Tibial artery (tissue), 4 donors: ENCODE data around the gene SLC27A5.

Experiments
- DNase-seq, 2 donors: peaks; one replicate each; pipeline ENCODE4 v3.0.0-alpha.2; 2019
- H3K27ac ChIP-seq, 2 donors: fragments of 200-600 bp; sonication (generic) in 1 of 2; 1 replicate in 1 of 2; 2 replicates in 1 of 2; pipeline ENCODE4 v1.5.1; 2018 to 2019; ENCODE audit warnings: mild to moderate bottlenecking in 1 of 2
- H3K27me3 ChIP-seq, 2 donors: fragments of 200-600 bp; sonication (generic) in 1 of 2; one replicate each; pipeline versions ENCODE4 v1.5.1 to v1.6.0; 2016 to 2019
- H3K36me3 ChIP-seq, 3 donors: fragments of 200-600 bp; sonication (generic) in 2 of 3; one replicate each; pipeline ENCODE4 v1.5.1; 2016 to 2019; ENCODE audit warnings: mild to moderate bottlenecking in 2 of 3
- H3K4me1 ChIP-seq, 4 donors: fragments of 200-600 bp; sonication (generic) in 2 of 4; 1 replicate in 3 of 4; 2 replicates in 1 of 4; pipeline ENCODE4 v1.5.1; 2016 to 2019
- H3K4me3 ChIP-seq, 2 donors: fragments of 200-600 bp; sonication (generic) in 1 of 2; 1 replicate in 1 of 2; 2 replicates in 1 of 2; pipeline ENCODE4 v1.5.1; 2018 to 2019; ENCODE audit warnings: mild to moderate bottlenecking in 2 of 2
- H3K9me3 ChIP-seq, 3 donors: fragments of 200-600 bp; sonication (generic) in 1 of 3; one replicate each; pipeline ENCODE4 v1.5.1; 2016 to 2019
- CTCF ChIP-seq, 2 experiments: fragments of 200-600 bp in 1 of 2; fragments of 450-650 bp in 1 of 2; IDR thresholded peaks; one replicate each; pipeline ENCODE4 v1.5.1; 2017 to 2019; ENCODE audit warnings: antibody characterized with exemption in 2 of 2, mild to moderate bottlenecking in 1 of 2, moderate library complexity in 1 of 2
- intact Hi-C: fragments of 100-400 bp; cut with DNase I; formaldehyde crosslinking; loops from one replicate; pipeline ENCODE4 v1.15.0; 2023; ENCODE audit warnings: low total_unique reads

Gene SLC27A5

GRCh38 chr19:58516964-58517833, 5.4 kb upstream of the SLC27A5 start:
- peaks cover 16 to 64% (median 45%) of the 10 kb centered on the region in 4 donors for H3K4me1 ChIP-seq
- H3K4me3 ChIP-seq: no peak overlapping the region
- H3K27me3 ChIP-seq: no peaks in the 10 kb centered on the region
- no peak for DNase-seq
- H3K27ac ChIP-seq: no peak overlapping the region
- H3K9me3 ChIP-seq: no peaks in the 10 kb centered on the region
- peaks cover 15 to 25% (median 17%) of the 10 kb centered on the region in 3 donors for H3K36me3 ChIP-seq
- intact Hi-C loops: loop anchor here (5.0 kb wide), 1 partner anchor 40 kb away; the partner anchor contains the start of gene ZNF446
- TF ChIP-seq CTCF (IDR thresholded peaks at IDR 0.05): no peak

GRCh38 chr19:58516246-58516836, 4.5 kb upstream of the SLC27A5 start:
- intact Hi-C loops: loop anchor here (5.0 kb wide), 1 partner anchor 39 kb away; the partner anchor contains the start of gene ZNF446
- Histone ChIP-seq H3K36me3 (peaks cover 15 to 25% (median 17%) of the 10 kb centered on the region in 3 donors), H3K27ac (no peak overlapping the region), H3K27me3 (no peaks in the 10 kb centered on the region), H3K4me3 (no peak overlapping the region), H3K9me3 (no peaks in the 10 kb centered on the region), H3K4me1 (peaks cover 16 to 64% (median 45%) of the 10 kb centered on the region in 4 donors)
- no peak for TF ChIP-seq CTCF (IDR thresholded peaks at IDR 0.05)
- DNase-seq: no peak

GRCh38 chr19:58515259-58515658, 3.5 kb upstream of the SLC27A5 start:
- no peaks in the 10 kb centered on the region for H3K27me3 ChIP-seq
- TF ChIP-seq CTCF (IDR thresholded peaks at IDR 0.05): no peak
- peaks cover 16 to 59% (median 41%) of the 10 kb centered on the region in 4 donors for H3K4me1 ChIP-seq
- no peak for DNase-seq
- H3K27ac ChIP-seq: no peak overlapping the region
- intact Hi-C loops: loop anchor here (5.0 kb wide), 1 partner anchor 38 kb away; the partner anchor contains the start of gene ZNF446
- H3K9me3 ChIP-seq: no peaks in the 10 kb centered on the region
- peaks cover 15 to 29% (median 17%) of the 10 kb centered on the region in 3 donors for H3K36me3 ChIP-seq
- H3K4me3 ChIP-seq: no peak overlapping the region

- TF ChIP-seq CTCF (IDR thresholded peaks at IDR 0.05): no peak
- H3K4me3 ChIP-seq: peak overlapping the region in 1 of 2 donors; percentile 45
- intact Hi-C loops: loop anchor here (5.0 kb wide), 1 partner anchor 37 kb away; the partner anchor contains the start of gene ZNF446
Observed at GRCh38 chr19:58514564-58515022, 2.8 kb upstream of the SLC27A5 start.

GRCh38 chr19:58513694-58514563, 2.1 kb upstream of the SLC27A5 start:
- intact Hi-C loops: no loop called here
- peak; percentile 72 to 73 for TF ChIP-seq CTCF (IDR thresholded peaks at IDR 0.05)
- Histone ChIP-seq H3K4me3 (peak overlapping the region; percentile 41 to 45), H3K27ac (peak overlapping the region; percentile 24 to 48), H3K27me3 (no peaks in the 10 kb centered on the region), H3K9me3 (no peaks in the 10 kb centered on the region), H3K4me1 (peaks cover 16 to 55% (median 38%) of the 10 kb centered on the region in 4 donors), H3K36me3 (peaks cover 15 to 31% (median 17%) of the 10 kb centered on the region in 3 donors)
- DNase-seq: peak; percentile 51 to 84

More at GRCh38 chr19:58514564-58515022, 2.8 kb upstream of the SLC27A5 start:
- Histone ChIP-seq H3K4me1 (peaks cover 16 to 55% (median 38%) of the 10 kb centered on the region in 4 donors), H3K27me3 (no peaks in the 10 kb centered on the region), H3K27ac (peak overlapping the region; percentile 24 to 48), H3K36me3 (peaks cover 15 to 31% (median 17%) of the 10 kb centered on the region in 3 donors), H3K9me3 (no peaks in the 10 kb centered on the region)
- DNase-seq: no peak
